ENCODE measurements around the gene SEC61B.

DNA sequence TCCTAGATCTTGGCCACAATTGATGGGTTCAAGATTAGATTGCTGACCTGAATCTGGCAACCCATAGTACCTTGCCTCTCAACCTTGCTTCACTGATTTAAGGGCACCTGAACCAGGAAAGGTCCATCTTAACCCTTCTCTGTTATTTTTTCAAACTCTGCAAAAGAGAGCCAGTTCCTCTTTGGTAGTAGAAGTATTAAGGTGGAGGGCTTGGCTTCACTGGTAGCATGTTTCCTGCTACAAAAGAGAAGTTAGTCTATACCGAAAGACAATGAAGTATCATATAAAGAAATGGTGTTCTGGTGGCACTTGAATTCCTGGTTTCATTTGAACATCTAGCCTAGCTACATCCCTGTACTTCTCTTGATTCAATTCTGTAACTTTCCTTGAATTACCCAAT lies 8.9 kb upstream of the SEC61B start:
- TF ChIP-seq, protein P1, sequence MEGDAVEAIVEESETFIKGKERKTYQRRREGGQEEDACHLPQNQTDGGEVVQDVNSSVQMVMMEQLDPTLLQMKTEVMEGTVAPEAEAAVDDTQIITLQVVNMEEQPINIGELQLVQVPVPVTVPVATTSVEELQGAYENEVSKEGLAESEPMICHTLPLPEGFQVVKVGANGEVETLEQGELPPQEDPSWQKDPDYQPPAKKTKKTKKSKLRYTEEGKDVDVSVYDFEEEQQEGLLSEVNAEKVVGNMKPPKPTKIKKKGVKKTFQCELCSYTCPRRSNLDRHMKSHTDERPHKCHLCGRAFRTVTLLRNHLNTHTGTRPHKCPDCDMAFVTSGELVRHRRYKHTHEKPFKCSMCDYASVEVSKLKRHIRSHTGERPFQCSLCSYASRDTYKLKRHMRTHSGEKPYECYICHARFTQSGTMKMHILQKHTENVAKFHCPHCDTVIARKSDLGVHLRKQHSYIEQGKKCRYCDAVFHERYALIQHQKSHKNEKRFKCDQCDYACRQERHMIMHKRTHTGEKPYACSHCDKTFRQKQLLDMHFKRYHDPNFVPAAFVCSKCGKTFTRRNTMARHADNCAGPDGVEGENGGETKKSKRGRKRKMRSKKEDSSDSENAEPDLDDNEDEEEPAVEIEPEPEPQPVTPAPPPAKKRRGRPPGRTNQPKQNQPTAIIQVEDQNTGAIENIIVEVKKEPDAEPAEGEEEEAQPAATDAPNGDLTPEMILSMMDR (IDR thresholded peaks at IDR 0.05) = no peak
- TF ChIP-seq POLR2A (IDR thresholded peaks at IDR 0.05) = no peak
